Left lung (tissue), 10 donors: Measurements from ENCODE around the gene ITGAX. TPM values are rescaled to one million over a fixed set of nuclear protein-coding genes. Genes with fewer than 3 reads are reported as not detected.

Source experiments
- ATAC-seq: fragments of 200-7000 bp; cut with Tn5 transposase; one replicate; pipeline ENCODE4 v1.9.1; 2020; ENCODE audit warnings: moderate library complexity
- DNase-seq, 4 donors: peaks; one replicate each; pipeline ENCODE4 v3.0.0-alpha.2; 2013 to 2020
- H3K27ac ChIP-seq, 2 donors: fragments of 200-600 bp; sonication (generic) in 1 of 2; one replicate each; pipeline versions ENCODE4 v1.5.0 to v1.8.0; 2020 to 2021
- H3K27me3 ChIP-seq, 2 donors: fragments of 200-600 bp; sonication (generic) in 1 of 2; one replicate each; pipeline versions ENCODE4 v1.5.0 to v1.8.0; 2020 to 2021
- H3K36me3 ChIP-seq, 2 donors: fragments of 200-600 bp; sonication (generic) in 1 of 2; one replicate each; pipeline versions ENCODE4 v1.5.0 to v1.8.0; 2020 to 2021
- H3K4me1 ChIP-seq, 2 donors: fragments of 200-600 bp; one replicate each; pipeline ENCODE4 v1.8.0; 2021
- H3K4me3 ChIP-seq, 2 donors: fragments of 200-600 bp; sonication (generic) in 1 of 2; one replicate each; pipeline versions ENCODE4 v1.5.0 to v1.8.0; 2020 to 2021; ENCODE audit warnings: mild to moderate bottlenecking in 1 of 2
- H3K9me3 ChIP-seq, 2 donors: fragments of 200-600 bp; sonication (generic) in 1 of 2; one replicate each; pipeline versions ENCODE4 v1.5.0 to v1.8.0; 2020 to 2021
- CTCF ChIP-seq, 2 donors: fragments of 200-600 bp; sonication (generic) in 1 of 2; IDR thresholded peaks; one replicate each; pipeline versions ENCODE4 v1.5.0 to v1.8.0; 2021; ENCODE audit warnings: antibody characterized with exemption in 2 of 2
- intact Hi-C, 2 donors: fragments of 100-400 bp; cut with DNase I; formaldehyde crosslinking; loops; one replicate each; pipeline versions ENCODE4 v1.11.2 to v1.14.2; 2022
- polyA plus RNA-seq, 6 donors: library from polyadenylated mRNA; unstranded; fragments of 120-200 nt; gene quantifications; one replicate each; pipeline ENCODE4 v1.2.1, GENCODE V29; 2013; ENCODE audit not compliant: insufficient read length in 6 of 6
- total RNA-seq, 2 donors: library from RNA; stranded (reverse); fragmentation: NEBNext Ultra II Directional; extraction: Animal tissue kit (Norgen Biotek cat#: 25700); gene quantifications; one replicate each; pipeline ENCODE4 v1.2.1, GENCODE V29; 2021
- donor health status: DM: no; HTN: yes; CAD: no.
- donor health status: DM: no; HTN: no; CAD: no.

The ITGAX gene
- total and polyA plus RNA-seq, 8 donors = 0.94 to 134 (median 1.8) TPM

DNA sequence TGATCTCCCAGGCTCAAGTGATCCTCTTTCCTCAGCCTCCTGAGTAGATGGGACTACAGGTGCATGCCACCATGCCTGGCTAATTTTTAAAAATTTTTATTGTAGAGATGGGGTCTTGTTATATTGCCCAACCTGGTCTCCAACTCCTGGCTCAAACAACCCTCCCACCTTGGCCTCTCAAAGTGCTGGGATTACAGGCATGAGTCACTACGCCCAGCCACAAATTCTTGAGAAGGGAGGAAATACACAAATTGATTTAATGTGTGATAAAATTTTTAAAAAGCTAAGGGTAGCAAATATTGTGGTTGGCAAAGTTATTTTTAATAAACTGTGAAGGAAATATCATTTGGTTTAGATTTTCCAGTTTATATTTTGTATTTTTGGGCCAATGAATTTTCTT, 47.7 kb downstream of the ITGAX start:
- ATAC-seq (no peak), DNase-seq (no peak)
- no peak for TF ChIP-seq CTCF (IDR thresholded peaks at IDR 0.05)
- H3K9me3 ChIP-seq = peaks cover 0 to 3% of the 10 kb centered on the region in 2 donors
- H3K27ac ChIP-seq = no peak overlapping the region
- intact Hi-C loops = no loop called here
- no peaks in the 10 kb centered on the region for H3K36me3 ChIP-seq
- H3K4me1 ChIP-seq = peaks cover 0 to 15% of the 10 kb centered on the region in 2 donors
- no peak overlapping the region for H3K4me3 ChIP-seq
- H3K27me3 ChIP-seq = no peaks in the 10 kb centered on the region

- peaks cover 0 to 15% of the 10 kb centered on the region in 2 donors for H3K4me1 ChIP-seq
- intact Hi-C loops = no loop called here
- no peak overlapping the region for H3K27ac ChIP-seq
- H3K9me3 ChIP-seq = peaks cover 0 to 3% of the 10 kb centered on the region in 2 donors
- H3K36me3 ChIP-seq = no peaks in the 10 kb centered on the region
- no peak for TF ChIP-seq CTCF (IDR thresholded peaks at IDR 0.05)
- peaks cover 0 to 10% of the 10 kb centered on the region in 2 donors for H3K27me3 ChIP-seq
- ATAC-seq (no peak), DNase-seq (no peak)
- peak overlapping the region in 1 of 2 donors; percentile 9 for H3K4me3 ChIP-seq
Measured at GRCh38 chr16:31403590-31404352, 48.8 kb downstream of the ITGAX start.

GRCh38 chr16:31404353-31405064, 49.5 kb downstream of the ITGAX start:
- Histone ChIP-seq H3K9me3 (peaks cover 0 to 3% of the 10 kb centered on the region in 2 donors), H3K36me3 (no peaks in the 10 kb centered on the region), H3K4me3 (peak overlapping the region in 1 of 2 donors; percentile 9), H3K27me3 (peaks cover 0 to 13% of the 10 kb centered on the region in 2 donors), H3K27ac (no peak overlapping the region), H3K4me1 (peaks cover 0 to 13% of the 10 kb centered on the region in 2 donors)
- intact Hi-C loops = no loop called here
- peak; percentile 50 for ATAC-seq
- no peak for DNase-seq
- TF ChIP-seq CTCF (IDR thresholded peaks at IDR 0.05) = no peak

- no peak overlapping the region for H3K4me3 ChIP-seq
Measured at GRCh38 chr16:31407406-31407805, 52.4 kb downstream of the ITGAX start.

More at GRCh38 chr16:31407406-31407805, 52.4 kb downstream of the ITGAX start:
- Histone ChIP-seq H3K4me1 (no peaks in the 10 kb centered on the region), H3K9me3 (no peaks in the 10 kb centered on the region), H3K27ac (no peak overlapping the region), H3K36me3 (no peaks in the 10 kb centered on the region), H3K27me3 (peaks cover 0 to 13% of the 10 kb centered on the region in 2 donors)
- DNase-seq = no peak
- ATAC-seq = no peak
- intact Hi-C loops = no loop called here
- TF ChIP-seq CTCF (IDR thresholded peaks at IDR 0.05) = no peak
